Trophoblast cell (in vitro differentiated cells and primary cell): ENCODE measurements around the gene WDR74.

Experiments used
- DNase-seq, 2 donors: peaks; one replicate each; pipeline ENCODE4 v3.0.0-alpha.2; 2016
- H2AFZ ChIP-seq: 2 replicates; pipeline ENCODE4 v1.6.1; 2013; ENCODE audit warnings: low read length, moderate library complexity, mild to moderate bottlenecking; ENCODE audit not compliant: insufficient read depth, poor library complexity
- H2AK5ac ChIP-seq: 2 replicates; pipeline ENCODE4 v1.6.1; 2013; ENCODE audit warnings: mild to moderate bottlenecking, low read length
- H2BK120ac ChIP-seq: 2 replicates; pipeline ENCODE4 v1.6.1; 2013; ENCODE audit warnings: low read length, mild to moderate bottlenecking, moderate library complexity; ENCODE audit not compliant: insufficient read depth, poor library complexity
- H2BK12ac ChIP-seq: 2 replicates; pipeline ENCODE4 v1.6.1; 2013; ENCODE audit warnings: mild to moderate bottlenecking, low read length, moderate library complexity
- H2BK5ac ChIP-seq: 2 replicates; pipeline ENCODE4 v1.6.1; 2013; ENCODE audit warnings: low read length, low read depth, moderate library complexity, mild to moderate bottlenecking; ENCODE audit not compliant: poor library complexity
- H3K14ac ChIP-seq: 2 replicates; pipeline ENCODE4 v1.6.1; 2013; ENCODE audit warnings: mild to moderate bottlenecking, low read length
- H3K18ac ChIP-seq: 2 replicates; pipeline ENCODE4 v1.6.1; 2013; ENCODE audit warnings: mild to moderate bottlenecking, low read length
- H3K23ac ChIP-seq: 2 replicates; pipeline ENCODE4 v1.6.1; 2013; ENCODE audit warnings: low read length
- H3K27ac ChIP-seq: 2 replicates; pipeline ENCODE4 v1.5.1; 2013; ENCODE audit warnings: low read depth, mild to moderate bottlenecking, inconsistent platforms, low read length, moderate library complexity
- H3K27me3 ChIP-seq: 2 replicates; pipeline ENCODE4 v1.6.1; 2013; ENCODE audit warnings: inconsistent platforms, mild to moderate bottlenecking, low read length, moderate library complexity; ENCODE audit not compliant: insufficient read depth
- H3K36me3 ChIP-seq, 2 experiments: 1 replicate in 1 of 2; 2 replicates in 1 of 2; pipeline ENCODE4 v1.6.1; 2013; ENCODE audit warnings: low read length in 2 of 2, mild to moderate bottlenecking in 2 of 2, moderate library complexity in 1 of 2; ENCODE audit not compliant: insufficient read depth in 2 of 2, control insufficient read depth in 1 of 2
- H3K4ac ChIP-seq: 2 replicates; pipeline ENCODE4 v1.6.1; 2013; ENCODE audit warnings: low read depth, mild to moderate bottlenecking, low read length, moderate library complexity
- H3K4me1 ChIP-seq, 2 experiments: 1 replicate in 1 of 2; 2 replicates in 1 of 2; pipeline ENCODE4 v1.6.1; 2013; ENCODE audit warnings: low read length in 2 of 2, mild to moderate bottlenecking in 2 of 2, moderate library complexity in 1 of 2; ENCODE audit not compliant: insufficient read depth in 2 of 2, control insufficient read depth in 1 of 2
- H3K4me2 ChIP-seq: 2 replicates; pipeline ENCODE4 v1.6.1; 2013; ENCODE audit warnings: inconsistent platforms, mild to moderate bottlenecking, low read length, moderate library complexity
- H3K4me3 ChIP-seq: 2 replicates; pipeline ENCODE4 v1.5.1; 2013; ENCODE audit warnings: mild to moderate bottlenecking, low read depth, low read length, inconsistent platforms
- H3K79me1 ChIP-seq: one replicate; pipeline ENCODE4 v1.6.1; 2013; ENCODE audit warnings: low read length
- H3K79me2 ChIP-seq: 2 replicates; pipeline ENCODE4 v1.6.1; 2013; ENCODE audit warnings: low read length, mild to moderate bottlenecking; ENCODE audit not compliant: control insufficient read depth, insufficient read depth, poor library complexity
- H3K9ac ChIP-seq: 2 replicates; pipeline ENCODE4 v1.6.1; 2013; ENCODE audit warnings: mild to moderate bottlenecking, low read length
- H3K9me3 ChIP-seq: 2 replicates; pipeline ENCODE4 v1.6.1; 2013; ENCODE audit warnings: low read depth, mild to moderate bottlenecking, control low read depth, inconsistent platforms, low read length; ENCODE audit not compliant: insufficient read depth
- H4K12ac ChIP-seq: 2 replicates; pipeline ENCODE4 v1.6.1; 2013; ENCODE audit warnings: low read depth, mild to moderate bottlenecking, low read length, moderate library complexity
- H4K8ac ChIP-seq: 2 replicates; pipeline ENCODE4 v1.6.1; 2013; ENCODE audit warnings: low read depth, mild to moderate bottlenecking, low read length, moderate library complexity
- H4K91ac ChIP-seq: one replicate; pipeline ENCODE4 v1.6.1; 2013; ENCODE audit warnings: low read depth, mild to moderate bottlenecking, low read length, moderate library complexity
- WGBS: extraction: QIAGEN DNeasy Blood & Tissue Kit; methylation state at CpG from one replicate; pipeline ENCODE4 v1.1.7; 2013; ENCODE audit warnings: missing lambda C conversion rate; ENCODE audit not compliant: insufficient read length, insufficient coverage; ENCODE audit errors: extremely low coverage; 5-methylcytosine and 5-hydroxymethylcytosine counted together

Gene WDR74

GRCh38 chr11:62805961-62806441 lies 33.4 kb downstream of the WDR74 start:
- peaks cover 8% of the 10 kb centered on the region for H3K79me1 ChIP-seq
- no peak overlapping the region for H2AK5ac ChIP-seq
- H3K23ac ChIP-seq: no peak overlapping the region
- no peak overlapping the region for H3K14ac ChIP-seq
- H3K36me3 ChIP-seq: peaks cover 23 to 26% of the 10 kb centered on the region in 2 experiments
- H3K4ac ChIP-seq: no peak overlapping the region
- no peak overlapping the region for H4K12ac ChIP-seq
- no peak overlapping the region for H4K8ac ChIP-seq
- H3K79me2 ChIP-seq: peaks cover 9% of the 10 kb centered on the region
- peak overlapping the region; percentile 84 for H3K9ac ChIP-seq
- H3K4me2 ChIP-seq: peak overlapping the region; percentile 95
- no peak overlapping the region for H2BK12ac ChIP-seq
- H3K27ac ChIP-seq: peak overlapping the region; percentile 7
- no peak overlapping the region for H2BK5ac ChIP-seq
- no peak overlapping the region for H2AFZ ChIP-seq
- H2BK120ac ChIP-seq: no peak overlapping the region
- no peaks in the 10 kb centered on the region for H3K27me3 ChIP-seq
- H3K4me1 ChIP-seq: peaks cover 7 to 15% of the 10 kb centered on the region in 2 experiments
- no peak overlapping the region for H3K4me3 ChIP-seq
- no peak for DNase-seq
- peak overlapping the region; percentile 84 for H4K91ac ChIP-seq
- no peak overlapping the region for H3K18ac ChIP-seq
- no peaks in the 10 kb centered on the region for H3K9me3 ChIP-seq
- WGBS: no CpG with 5 or more reads among the region's 12 CpGs

- no peak within 1 kb of the TSS for H3K23ac ChIP-seq
- peaks cover 8% of the 10 kb centered on the region for H3K79me1 ChIP-seq
- peaks cover 9% of the 10 kb centered on the region for H3K79me2 ChIP-seq
- peaks cover 29 to 31% of the 10 kb centered on the region in 2 experiments for H3K36me3 ChIP-seq
- peak within 1 kb of the TSS; percentile 91 for H4K8ac ChIP-seq
- H2BK12ac ChIP-seq: no peak within 1 kb of the TSS
- WGBS: no CpG with 5 or more reads among the region's 77 CpGs
- peak; percentile 96 to 99 for DNase-seq
- H3K18ac ChIP-seq: peak within 1 kb of the TSS; percentile 80
- H3K9me3 ChIP-seq: no peaks in the 10 kb centered on the region
- peak within 1 kb of the TSS; percentile 83 for H4K12ac ChIP-seq
- peak within 1 kb of the TSS; percentile 57 for H2AK5ac ChIP-seq
- H3K4ac ChIP-seq: peak within 1 kb of the TSS; percentile 77
- H2BK5ac ChIP-seq: peak within 1 kb of the TSS; percentile 68
- peak within 1 kb of the TSS; percentile 91 for H2AFZ ChIP-seq
- H3K4me3 ChIP-seq: peak within 1 kb of the TSS; percentile 91
- peak within 1 kb of the TSS; percentile 81 for H3K27ac ChIP-seq
- H4K91ac ChIP-seq: peak within 1 kb of the TSS; percentile 84
- peak within 1 kb of the TSS; percentile 95 for H3K4me2 ChIP-seq
- H3K27me3 ChIP-seq: no peaks in the 10 kb centered on the region
- peaks cover 7 to 15% of the 10 kb centered on the region in 2 experiments for H3K4me1 ChIP-seq
- peak within 1 kb of the TSS; percentile 52 for H2BK120ac ChIP-seq
- peak within 1 kb of the TSS; percentile 93 for H3K14ac ChIP-seq
- H3K9ac ChIP-seq: peak within 1 kb of the TSS; percentile 96
Observed at GRCh38 chr11:62805076-62805892, 34.1 kb downstream of the WDR74 start, which contains the start of gene NXF1. Gene NXF1, minus strand, starts transcription at chr11:62805440. Its CDS starts 84 bp downstream, at chr11:62805356.

DNA sequence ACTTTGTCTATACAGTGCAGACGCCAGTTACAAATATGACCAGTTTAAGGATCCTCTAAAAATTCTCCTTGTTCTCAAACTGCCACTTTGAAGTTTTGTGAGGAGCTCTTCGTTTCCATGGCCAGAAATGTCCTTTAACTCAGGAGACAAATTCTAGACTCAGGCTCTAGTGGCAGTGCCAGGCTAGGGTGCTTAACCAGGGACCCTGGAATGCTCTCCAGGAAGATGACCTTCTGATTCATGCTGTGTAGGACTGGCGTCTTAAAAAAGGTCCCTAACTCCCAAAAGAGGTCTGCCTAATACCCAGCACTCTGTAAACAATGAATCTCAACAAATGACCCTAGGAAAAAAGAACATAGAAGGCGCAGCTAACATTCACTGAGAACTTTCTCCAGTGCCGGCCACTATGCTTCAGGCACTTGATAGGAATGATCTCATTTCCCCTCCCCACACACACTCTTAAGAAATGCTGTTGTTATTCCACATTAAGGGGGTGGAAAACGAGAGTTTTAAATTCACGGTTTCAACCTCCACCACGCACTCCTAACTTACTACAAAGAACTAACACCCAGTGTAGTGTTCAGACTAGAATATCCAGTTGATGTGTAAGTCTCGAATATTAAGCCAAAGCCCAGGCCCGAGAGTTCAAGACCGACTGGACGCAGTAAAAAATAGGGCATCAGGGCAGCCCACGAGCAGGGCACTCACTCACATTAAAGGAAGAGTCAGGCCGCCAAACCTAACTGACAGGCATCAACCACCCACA lies 34.9 kb downstream of the WDR74 start:
- no peak overlapping the region for H3K23ac ChIP-seq
- no CpG with 5 or more reads among the region's 14 CpGs for WGBS
- peak overlapping the region; percentile 91 for H3K4me3 ChIP-seq
- DNase-seq: peak in 1 of 2 donors; percentile 60
- H3K4ac ChIP-seq: peak overlapping the region; percentile 77
- H3K9me3 ChIP-seq: no peaks in the 10 kb centered on the region
- H2BK5ac ChIP-seq: peak overlapping the region; percentile 68
- peaks cover 36 to 39% of the 10 kb centered on the region in 2 experiments for H3K36me3 ChIP-seq
- H3K9ac ChIP-seq: peak overlapping the region; percentile 96
- no peaks in the 10 kb centered on the region for H3K27me3 ChIP-seq
- H2AFZ ChIP-seq: no peak overlapping the region
- H3K4me2 ChIP-seq: peak overlapping the region; percentile 62
- H3K79me2 ChIP-seq: peaks cover 9% of the 10 kb centered on the region
- peak overlapping the region; percentile 55 for H4K91ac ChIP-seq
- peaks cover 7 to 15% of the 10 kb centered on the region in 2 experiments for H3K4me1 ChIP-seq
- H3K18ac ChIP-seq: peak overlapping the region; percentile 80
- H2AK5ac ChIP-seq: peak overlapping the region; percentile 57
- peak overlapping the region; percentile 70 for H4K12ac ChIP-seq
- H3K79me1 ChIP-seq: peaks cover 8% of the 10 kb centered on the region
- H3K14ac ChIP-seq: peak overlapping the region; percentile 86
- H4K8ac ChIP-seq: peak overlapping the region; percentile 83
- peak overlapping the region; percentile 55 for H3K27ac ChIP-seq
- no peak overlapping the region for H2BK12ac ChIP-seq
- H2BK120ac ChIP-seq: peak overlapping the region; percentile 11

GRCh38 chr11:62801071-62801470 lies 38.3 kb downstream of the WDR74 start:
- Histone ChIP-seq H2AFZ (no peak overlapping the region), H3K27ac (no peak overlapping the region), H3K4me1 (peaks cover 4 to 5% of the 10 kb centered on the region in 2 experiments), H3K18ac (no peak overlapping the region), H3K79me2 (peaks cover 9% of the 10 kb centered on the region), H2BK12ac (no peak overlapping the region), H4K91ac (no peak overlapping the region), H3K27me3 (no peaks in the 10 kb centered on the region), H3K4me3 (no peak overlapping the region), H3K23ac (no peak overlapping the region), H2AK5ac (no peak overlapping the region), H3K36me3 (peaks cover 64 to 66% of the 10 kb centered on the region in 2 experiments), H3K9me3 (peaks cover 1% of the 10 kb centered on the region), H2BK120ac (no peak overlapping the region), H4K12ac (no peak overlapping the region), H4K8ac (no peak overlapping the region), H3K79me1 (peaks cover 8% of the 10 kb centered on the region), H3K4ac (no peak overlapping the region), H2BK5ac (no peak overlapping the region), H3K4me2 (no peak overlapping the region), H3K14ac (no peak overlapping the region), H3K9ac (no peak overlapping the region)
- peak; percentile 95 to 97 for DNase-seq
- WGBS: no CpG with 5 or more reads among the region's 4 CpGs
